SKM-1 treated with dmso at 0.1 percent for 144 hours (cell line): ENCODE measurements around the gene PRM3.

Experiments used
- DNase-seq: peaks from one replicate; lab custom pipeline; 2025; ENCODE audit not compliant: unreplicated experiment; lab: John Stamatoyannopoulos, UW

PRM3 gene

DNA sequence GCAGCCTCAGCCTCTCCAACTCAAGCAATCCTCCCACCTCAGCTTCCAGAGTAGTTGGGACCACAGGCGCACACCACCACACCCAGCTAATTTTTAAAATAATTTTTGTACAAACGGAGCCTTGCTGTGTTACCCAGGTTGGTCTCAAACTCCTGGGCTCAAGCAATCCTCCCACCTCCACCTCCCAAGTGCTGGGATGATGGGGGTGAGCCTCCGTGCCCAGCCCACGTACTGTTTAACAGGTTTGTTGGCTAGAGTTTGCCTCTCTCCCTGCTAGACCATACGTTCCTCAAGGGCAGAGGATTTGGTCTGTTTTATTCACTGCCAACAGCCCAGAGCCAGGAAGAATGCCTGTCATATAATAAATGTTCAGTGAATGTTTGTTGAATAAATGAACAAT lies 44.0 kb downstream of the PRM3 start:
- no peak for DNase-seq

DNA sequence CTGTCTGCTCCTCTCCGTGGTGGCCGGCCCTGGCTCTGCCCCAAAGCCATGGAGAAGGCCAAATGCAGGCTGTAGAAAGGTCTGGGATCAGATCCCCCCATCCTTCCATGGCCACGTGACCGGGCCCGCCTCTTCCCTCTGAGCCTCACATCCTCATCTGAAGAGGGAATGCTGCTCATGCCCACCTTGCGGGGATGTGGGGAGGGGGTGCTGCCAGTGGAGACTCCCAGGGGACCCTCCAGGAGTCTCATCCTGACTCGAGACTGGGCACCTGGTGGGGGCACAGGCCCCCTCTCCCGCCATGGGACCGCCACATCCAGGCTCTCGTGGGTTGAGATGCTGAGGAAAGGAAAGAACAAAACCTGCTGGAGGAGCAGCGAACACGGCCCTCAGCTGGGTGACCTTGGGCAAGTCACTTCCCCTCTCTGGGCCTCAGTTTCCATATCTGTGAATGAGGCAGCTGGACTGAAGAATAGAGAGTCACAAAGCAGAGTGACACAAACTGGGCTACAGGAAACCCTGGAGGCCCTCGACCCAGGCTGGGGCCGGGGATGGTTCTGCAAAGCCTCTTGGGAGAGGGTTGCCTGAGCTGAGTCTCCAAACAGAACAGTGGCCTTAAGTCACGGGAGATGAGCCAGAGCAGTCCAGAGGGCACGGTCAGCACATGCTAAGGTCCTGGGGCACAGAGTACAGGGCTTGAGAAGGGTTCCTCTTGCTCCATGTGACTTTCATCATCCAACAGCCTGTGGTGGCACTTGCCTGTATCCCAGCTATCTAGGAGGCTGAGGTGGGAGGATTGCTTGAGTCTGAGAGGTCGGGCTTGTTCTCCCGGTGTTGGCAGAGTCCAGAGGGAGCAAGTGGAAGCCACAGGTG lies 47.5 kb downstream of the PRM3 start:
- DNase-seq, result no peak

DNA sequence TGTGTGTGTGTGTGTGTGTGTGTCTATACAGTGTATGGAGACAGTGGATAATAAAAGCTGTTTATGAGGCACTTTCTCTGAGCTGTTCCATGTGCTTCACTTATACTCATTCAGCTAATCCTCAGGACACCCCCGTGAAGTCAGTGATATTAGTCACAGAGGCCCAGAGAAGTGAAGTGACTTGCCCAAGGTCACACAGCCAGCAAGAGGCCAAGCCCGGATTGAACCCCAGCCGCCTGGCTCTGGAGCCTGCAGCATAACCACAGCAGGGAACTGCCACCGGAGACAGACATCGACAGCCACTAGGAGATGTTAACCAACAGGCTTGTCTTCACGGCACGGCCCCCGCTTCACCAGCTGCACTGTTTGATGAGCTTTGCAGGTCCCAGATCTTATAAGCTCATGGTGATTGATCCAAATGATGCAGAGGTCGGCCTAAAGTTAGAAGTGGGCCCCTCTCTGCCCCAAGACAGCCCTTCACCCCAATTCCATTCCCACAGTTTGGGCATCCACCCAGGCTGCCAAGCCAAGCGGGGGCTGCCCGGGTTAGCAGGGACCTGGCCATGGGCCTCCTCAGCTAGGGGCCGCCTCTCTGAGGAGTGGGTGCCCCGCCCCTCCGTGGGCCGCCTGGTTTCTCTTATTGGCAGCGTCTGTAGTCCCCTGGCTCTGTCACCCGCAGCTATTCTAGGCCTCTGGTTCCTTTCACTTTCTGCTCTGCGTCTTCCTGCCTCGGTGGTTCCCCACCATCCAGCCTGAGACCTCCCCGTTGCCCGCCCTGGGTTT lies 48.3 kb downstream of the PRM3 start:
- DNase-seq, result no peak

DNA sequence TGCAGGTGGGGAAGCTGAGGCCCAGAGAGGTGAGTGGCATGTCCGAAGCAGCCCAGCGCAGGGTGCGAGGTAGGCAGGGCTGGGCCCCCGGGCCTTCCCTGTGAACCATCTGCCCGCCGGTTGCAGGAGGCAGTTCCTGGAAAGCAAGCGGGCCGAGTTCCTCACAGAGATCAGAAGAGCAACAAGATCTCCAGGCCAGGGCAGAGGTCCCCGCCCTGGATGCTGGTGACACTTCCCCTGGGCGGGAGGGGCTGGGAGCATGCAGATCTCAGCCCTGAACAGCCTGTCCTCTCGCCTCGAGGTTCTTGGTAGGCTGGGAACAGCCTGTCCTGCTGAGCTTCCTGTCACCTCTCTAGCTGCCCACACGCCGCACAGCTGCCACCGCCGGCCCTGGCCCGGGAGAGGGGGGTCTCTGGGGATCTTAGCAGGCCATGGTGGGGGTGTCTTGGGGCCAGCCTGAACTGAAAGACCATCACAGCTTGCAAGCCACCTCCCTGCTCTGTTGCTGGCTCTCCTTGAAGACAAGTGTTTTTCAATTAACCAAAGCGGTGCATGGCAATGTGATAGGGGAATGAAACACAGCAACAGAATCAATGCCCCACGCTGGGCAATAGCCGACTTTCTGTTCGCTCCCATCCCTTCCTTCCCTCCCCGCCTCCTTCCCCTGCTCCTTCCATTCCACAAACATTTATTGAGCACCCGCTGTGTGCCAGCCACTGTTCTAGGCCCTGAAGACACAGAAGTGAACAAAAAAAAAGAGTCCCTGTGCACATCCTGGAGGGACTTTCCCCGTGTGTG lies 49.1 kb downstream of the PRM3 start:
- DNase-seq, result peak; percentile 85
